K562 (cell line): ENCODE data around the gene CSRNP2. TPM values are rescaled to one million over a fixed set of nuclear protein-coding genes. Genes with fewer than 3 reads are reported as not detected.

Experiments
- ATAC-seq: fragments of 200-7000 bp; cut with Tn5 transposase; 3 replicates; pipeline ENCODE4 v1.9.1; 2020; ENCODE audit warnings: moderate library complexity
- BruUV-seq: library from RNA; stranded (reverse); fragments of 400-500 nt; replicated peaks from 2 replicates; lab custom pipeline; 2021; lab: Mats Ljungman, UMichigan
- CTCF ChIA-PET: fragments of 300-600 bp; formaldehyde crosslinking; extraction: SDS; loops from one replicate; lab custom pipeline; 2021; ENCODE audit warnings: low intra/inter-chr PET ratio; lab: Yijun Ruan, JAX
- POLR2A ChIA-PET: fragments of 300-600, 350-650 bp; sonication (Branson Sonifier 250); formaldehyde crosslinking; extraction: SDS; loops from one replicate; lab custom pipeline; 2021; ENCODE audit warnings: antibody characterized with exemption, inconsistent platforms; lab: Yijun Ruan, JAX
- DNase-seq, 4 experiments: peaks; one replicate each; pipeline versions ENCODE4 v3.0.0 to v3.0.0-alpha.2; 2011 to 2018; ENCODE audit warnings: low spot score in 3 of 4, mixed read lengths in 3 of 4; ENCODE audit errors: extremely low read depth in 1 of 4
- FAIRE-seq: peaks from 2 replicates; lab custom pipeline; 2011; peaks lifted over from hg19 to GRCh38; lab: Jason Lieb, UNC
- H2AFZ ChIP-seq: 2 replicates; pipeline ENCODE4 v1.6.0; 2011; ENCODE audit warnings: low read depth, low read length, control low read depth, inconsistent platforms
- H3K27ac ChIP-seq: fragments of 200-600 bp; 3 replicates; pipeline ENCODE4 v1.8.0; 2011; ENCODE audit warnings: low read depth, mild to moderate bottlenecking, control low read depth, inconsistent platforms, low read length, moderate library complexity, mixed read lengths; ENCODE audit errors: extremely low read depth
- H3K27me3 ChIP-seq, 2 experiments: fragments of 300-600 bp in 1 of 2; 2 replicates in 1 of 2; 3 replicates in 1 of 2; pipeline versions ENCODE4 v1.6.0 to v1.8.0; 2011; ENCODE audit warnings: inconsistent platforms in 2 of 2, low read length in 2 of 2, mild to moderate bottlenecking in 1 of 2, mixed read lengths in 1 of 2, moderate library complexity in 1 of 2; ENCODE audit not compliant: control insufficient read depth in 2 of 2, insufficient read depth in 2 of 2
- H3K36me3 ChIP-seq: fragments of 300-600 bp; 3 replicates; pipeline ENCODE4 v1.8.0; 2011; ENCODE audit warnings: mild to moderate bottlenecking, low read length, inconsistent platforms; ENCODE audit not compliant: control insufficient read depth, insufficient read depth
- H3K4me1 ChIP-seq, 2 experiments: fragments of 200-600 bp in 1 of 2; replicated peaks in 1 of 2; 2 replicates in 1 of 2; 3 replicates in 1 of 2; pipeline versions ENCODE4 v1.5.1 to v1.8.0; 2011; ENCODE audit warnings: inconsistent platforms in 2 of 2, low read length in 2 of 2, mild to moderate bottlenecking in 1 of 2, mixed read lengths in 1 of 2, moderate library complexity in 1 of 2; ENCODE audit not compliant: control insufficient read depth in 2 of 2, insufficient read depth in 2 of 2
- H3K4me2 ChIP-seq: 2 replicates; pipeline ENCODE4 v1.6.1; 2011; ENCODE audit warnings: low read length, control low read depth, inconsistent platforms, mixed read lengths; ENCODE audit not compliant: insufficient read depth
- H3K4me3 ChIP-seq: fragments of 200-600 bp; sonication (generic), shearing (Covaris generic); 2 replicates; pipeline ENCODE4 v1.5.1; 2016; ENCODE audit warnings: control low read depth, inconsistent platforms
- H3K79me2 ChIP-seq: fragments of 200-600 bp; 3 replicates; pipeline ENCODE4 v1.8.0; 2011; ENCODE audit warnings: low read length, inconsistent platforms; ENCODE audit not compliant: control insufficient read depth, insufficient read depth
- H3K9ac ChIP-seq, 2 experiments: 2 replicates each; pipeline versions ENCODE4 v1.6.0 to v1.6.1; 2011; ENCODE audit warnings: low read depth in 2 of 2, low read length in 2 of 2, control low read depth in 1 of 2, inconsistent platforms in 1 of 2, mild to moderate bottlenecking in 1 of 2, mixed read lengths in 1 of 2; ENCODE audit not compliant: insufficient read depth in 1 of 2
- H3K9me1 ChIP-seq: one replicate; pipeline ENCODE4 v1.6.0; 2011; ENCODE audit warnings: inconsistent platforms, mild to moderate bottlenecking, low read length, moderate library complexity; ENCODE audit not compliant: control insufficient read depth, insufficient read depth
- H3K9me3 ChIP-seq: replicated peaks from 2 replicates; pipeline ENCODE4 v1.5.1; 2011; ENCODE audit warnings: low read depth, low read length, inconsistent platforms; ENCODE audit not compliant: control insufficient read depth, insufficient read depth
- H4K20me1 ChIP-seq: replicated peaks from 2 replicates; pipeline ENCODE4 v1.6.1; 2011; ENCODE audit warnings: low read length, inconsistent platforms, mixed read lengths; ENCODE audit not compliant: control insufficient read depth, insufficient read depth
- BACH1 ChIP-seq: fragments of 200-800 bp; sonication (Bioruptor generic); IDR thresholded peaks from 2 replicates; pipeline ENCODE4 v1.6.1; 2016; ENCODE audit warnings: missing genetic modification characterization, missing compliant biosample characterization
- CEBPG ChIP-seq, 3 experiments: fragments of 200-800 bp in 1 of 3; sonication (Bioruptor generic) in 1 of 3; sonication (generic) in 1 of 3; formaldehyde crosslinking in 1 of 3; IDR thresholded peaks in 2 of 3; conservative IDR thresholded peaks in 1 of 3; 2 replicates each; pipeline versions ENCODE4 v1.6.1 to v1.8.0; 2016 to 2022; ENCODE audit warnings: missing compliant biosample characterization in 2 of 3, missing genetic modification characterization in 2 of 3, mild to moderate bottlenecking in 1 of 3, missing genetic modification reagents in 1 of 3
- HDAC6 ChIP-seq: IDR thresholded peaks from 2 replicates; pipeline ENCODE4 v1.6.1; 2012; ENCODE audit warnings: low read depth, mild to moderate bottlenecking, control low read depth, inconsistent platforms, low read length, moderate library complexity
- OTX1 ChIP-seq: fragments of 450-650 bp; formaldehyde crosslinking; IDR thresholded peaks from 2 replicates; pipeline ENCODE4 v1.4.0; 2022; ENCODE audit warnings: mild to moderate bottlenecking
- SMAD2 ChIP-seq: fragments of 150-350 bp; IDR thresholded peaks from 2 replicates; pipeline ENCODE4 v1.6.1; 2014; ENCODE audit warnings: low read depth, mild to moderate bottlenecking, low read length
- SNIP1 ChIP-seq: fragments of 450-650 bp; IDR thresholded peaks from 2 replicates; pipeline ENCODE4 v1.7.1; 2017; ENCODE audit warnings: low read depth, mild to moderate bottlenecking
- SRSF1 ChIP-seq: fragments of 200-400 bp; formaldehyde crosslinking; IDR thresholded peaks from 2 replicates; pipeline ENCODE4 v1.6.1; 2017; ENCODE audit warnings: mild to moderate bottlenecking, low read depth, low read length, moderate library complexity
- STAT5A ChIP-seq: IDR thresholded peaks from 2 replicates; pipeline ENCODE4 v1.6.1; 2012; ENCODE audit warnings: low read length, inconsistent platforms, borderline replicate concordance
- ZNF124 ChIP-seq: sonication (generic); formaldehyde crosslinking; IDR thresholded peaks from 2 replicates; pipeline ENCODE4 v1.8.1; 2022; ENCODE audit warnings: missing genetic modification reagents
- ZNF184 ChIP-seq: sonication (generic); formaldehyde crosslinking; IDR thresholded peaks from 2 replicates; pipeline ENCODE4 v1.5.0; 2020; ENCODE audit warnings: missing genetic modification reagents
- ZNF263 ChIP-seq: sonication (generic); formaldehyde crosslinking; IDR thresholded peaks from 2 replicates; pipeline ENCODE4 v1.8.0; 2022; ENCODE audit warnings: mild to moderate bottlenecking, missing genetic modification reagents, borderline replicate concordance
- ZSCAN29 ChIP-seq: fragments of 450-650 bp; IDR thresholded peaks from 2 replicates; pipeline ENCODE4 v1.6.1; 2017
- WGBS: fragments of 100-300 bp; shearing (Covaris generic); methylation state at CpG from one replicate; pipeline ENCODE4 v1.1.6; 2016; ENCODE audit warnings: low coverage, mixed read lengths; ENCODE audit not compliant: insufficient coverage; ENCODE audit errors: missing lambda C conversion rate; 5-methylcytosine and 5-hydroxymethylcytosine counted together
- in situ Hi-C: fragments of 300-500 bp; cut with MboI; formaldehyde crosslinking; loops from 4 replicates; pipeline ENCODE4 v1.15.0; 2018; ENCODE audit warnings: inconsistent platforms, mixed read lengths
- intact Hi-C: fragments of 100-400 bp; cut with micrococcal nuclease; formaldehyde crosslinking; loops from 2 replicates; pipeline ENCODE4 v1.14.2; 2022
- polyA plus RNA-seq, 8 experiments: library from polyadenylated mRNA; depleted of rRNA in 4 of 8; stranded (reverse) in 5 of 8; unstranded in 3 of 8; fragments of >200 nt; fragmentation: Nextera tagmentation in 2 of 8; fragmentation: Illumina TruSeq in 1 of 8; extraction: Ambion mirVana in 2 of 8; extraction: Trizol in 1 of 8; gene quantifications; 2 replicates each; pipeline versions ENCODE4 v1.2.1 to v1.2.3, GENCODE V29; 2011 to 2014; ENCODE audit warnings: inconsistent platforms in 1 of 8, missing spikeins in 1 of 8
- total RNA-seq, 7 experiments: library from RNA; depleted of rRNA in 6 of 7; stranded (reverse); fragments of >200 nt in 6 of 7; fragmentation: Illumina TruSeq in 2 of 7; extraction: Trizol in 2 of 7; gene quantifications; 2 replicates each; pipeline versions ENCODE4 v1.2.1 to v1.2.3, GENCODE V29; 2011 to 2021; ENCODE audit warnings: low replicate concordance in 1 of 7
- TF ChIP-seq, protein P1 (sequence below): fragments of 450-650 bp; IDR thresholded peaks from 2 replicates; pipeline ENCODE4 v1.7.0; 2016; ENCODE audit warnings: borderline replicate concordance
- TF ChIP-seq, protein P2 (sequence below): IDR thresholded peaks from 2 replicates; pipeline ENCODE4 v1.6.1; 2014; ENCODE audit warnings: antibody characterized with exemption
- TF ChIP-seq, protein P3 (sequence below), 3 experiments: fragments of 200-800 bp in 1 of 3; fragments of 250-450 bp in 1 of 3; fragments of 450-650 bp in 1 of 3; sonication (Bioruptor Pico) in 1 of 3; sonication (Bioruptor generic) in 1 of 3; formaldehyde crosslinking in 1 of 3; IDR thresholded peaks; 2 replicates each; pipeline versions ENCODE4 v1.6.1 to v1.8.0; 2016 to 2022; ENCODE audit warnings: mild to moderate bottlenecking in 2 of 3, missing genetic modification characterization in 2 of 3, missing compliant biosample characterization in 1 of 3, moderate library complexity in 1 of 3

CSRNP2 gene
- total and polyA plus RNA-seq, 9 of the 15 experiments (the other 6 are each of a cell fraction or from before 2014, with no cell fraction given) = 1.6 to 13.9 (median 5.9) TPM

DNA sequence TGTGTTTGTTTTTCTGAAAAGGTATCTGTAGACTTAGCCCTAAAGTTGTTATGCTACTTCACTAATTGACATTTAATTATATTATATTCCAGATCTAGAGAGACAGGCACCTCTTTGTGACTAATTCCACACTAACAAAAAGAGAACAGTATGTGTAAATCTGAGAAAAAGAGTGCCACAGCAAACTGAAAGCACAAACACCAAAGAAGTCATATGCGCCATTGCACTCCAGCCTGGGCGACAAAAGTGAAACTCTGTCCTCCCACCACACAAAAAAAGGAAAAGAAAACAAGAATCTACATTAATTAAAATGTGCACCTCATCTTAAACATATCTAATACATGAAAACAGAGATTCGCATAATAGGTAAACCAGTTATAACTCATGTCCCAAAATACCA, 4.4 kb upstream of the CSRNP2 start:
- ATAC-seq (no peak), FAIRE-seq (no peak), DNase-seq (no peak)
- no peak overlapping the region for H3K9ac ChIP-seq
- POLR2A ChIA-PET = no interaction called here
- peaks cover 4% of the 10 kb centered on the region; the same call in 2 of the 3 replicates for H3K79me2 ChIP-seq
- BruUV-seq = no TSS peak
- H2AFZ ChIP-seq = no peak overlapping the region
- no peak overlapping the region for H3K4me2 ChIP-seq
- intact Hi-C loops (no loop called here), in situ Hi-C loops (no loop called here)
- no peaks in the 10 kb centered on the region for H3K9me1 ChIP-seq
- peaks cover 2 to 13% of the 10 kb centered on the region in 2 experiments; a peak in 2 of 5 replicates for H3K4me1 ChIP-seq
- no peaks in the 10 kb centered on the region for H4K20me1 ChIP-seq
- H3K27ac ChIP-seq = no peak overlapping the region
- 94% methylated on average over 3 of the region's 3 CpGs for WGBS
- no peaks in the 10 kb centered on the region for H3K36me3 ChIP-seq
- no peaks in the 10 kb centered on the region; a peak in 1 of 5 replicates for H3K27me3 ChIP-seq
- H3K4me3 ChIP-seq = no peak overlapping the region
- CTCF ChIA-PET = interaction anchor here (0.6 kb wide), 1 partner anchor 727 kb away, joined by 3 read pairs; no protein-coding TSS in a partner anchor
- H3K9me3 ChIP-seq = no peaks in the 10 kb centered on the region
- TF ChIP-seq, protein P1, sequence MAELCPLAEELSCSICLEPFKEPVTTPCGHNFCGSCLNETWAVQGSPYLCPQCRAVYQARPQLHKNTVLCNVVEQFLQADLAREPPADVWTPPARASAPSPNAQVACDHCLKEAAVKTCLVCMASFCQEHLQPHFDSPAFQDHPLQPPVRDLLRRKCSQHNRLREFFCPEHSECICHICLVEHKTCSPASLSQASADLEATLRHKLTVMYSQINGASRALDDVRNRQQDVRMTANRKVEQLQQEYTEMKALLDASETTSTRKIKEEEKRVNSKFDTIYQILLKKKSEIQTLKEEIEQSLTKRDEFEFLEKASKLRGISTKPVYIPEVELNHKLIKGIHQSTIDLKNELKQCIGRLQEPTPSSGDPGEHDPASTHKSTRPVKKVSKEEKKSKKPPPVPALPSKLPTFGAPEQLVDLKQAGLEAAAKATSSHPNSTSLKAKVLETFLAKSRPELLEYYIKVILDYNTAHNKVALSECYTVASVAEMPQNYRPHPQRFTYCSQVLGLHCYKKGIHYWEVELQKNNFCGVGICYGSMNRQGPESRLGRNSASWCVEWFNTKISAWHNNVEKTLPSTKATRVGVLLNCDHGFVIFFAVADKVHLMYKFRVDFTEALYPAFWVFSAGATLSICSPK = no peak
- TF ChIP-seq STAT5A (no peak), ZSCAN29 (no peak), SMAD2 (no peak), ZNF263 (CRISPR knock-in tag) (no peak), HDAC6 (no peak), SNIP1 (no peak), CEBPG (CRISPR knock-in tag; IDR thresholded peaks at IDR 0.05) (no peak), CEBPG (tag; conservative IDR thresholded peaks at IDR 0.05 in 1 of 2, IDR thresholded peaks at IDR 0.05 in 1 of 2) (no peak), BACH1 (tag) (no peak), ZNF184 (CRISPR knock-in tag) (no peak), ZNF124 (CRISPR knock-in tag) (no peak), OTX1 (no peak), SRSF1 (no peak)
- TF ChIP-seq, protein P2, sequence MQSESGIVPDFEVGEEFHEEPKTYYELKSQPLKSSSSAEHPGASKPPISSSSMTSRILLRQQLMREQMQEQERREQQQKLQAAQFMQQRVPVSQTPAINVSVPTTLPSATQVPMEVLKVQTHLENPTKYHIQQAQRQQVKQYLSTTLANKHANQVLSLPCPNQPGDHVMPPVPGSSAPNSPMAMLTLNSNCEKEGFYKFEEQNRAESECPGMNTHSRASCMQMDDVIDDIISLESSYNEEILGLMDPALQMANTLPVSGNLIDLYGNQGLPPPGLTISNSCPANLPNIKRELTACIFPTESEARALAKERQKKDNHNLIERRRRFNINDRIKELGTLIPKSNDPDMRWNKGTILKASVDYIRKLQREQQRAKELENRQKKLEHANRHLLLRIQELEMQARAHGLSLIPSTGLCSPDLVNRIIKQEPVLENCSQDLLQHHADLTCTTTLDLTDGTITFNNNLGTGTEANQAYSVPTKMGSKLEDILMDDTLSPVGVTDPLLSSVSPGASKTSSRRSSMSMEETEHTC = no peak
- TF ChIP-seq, protein P3, sequence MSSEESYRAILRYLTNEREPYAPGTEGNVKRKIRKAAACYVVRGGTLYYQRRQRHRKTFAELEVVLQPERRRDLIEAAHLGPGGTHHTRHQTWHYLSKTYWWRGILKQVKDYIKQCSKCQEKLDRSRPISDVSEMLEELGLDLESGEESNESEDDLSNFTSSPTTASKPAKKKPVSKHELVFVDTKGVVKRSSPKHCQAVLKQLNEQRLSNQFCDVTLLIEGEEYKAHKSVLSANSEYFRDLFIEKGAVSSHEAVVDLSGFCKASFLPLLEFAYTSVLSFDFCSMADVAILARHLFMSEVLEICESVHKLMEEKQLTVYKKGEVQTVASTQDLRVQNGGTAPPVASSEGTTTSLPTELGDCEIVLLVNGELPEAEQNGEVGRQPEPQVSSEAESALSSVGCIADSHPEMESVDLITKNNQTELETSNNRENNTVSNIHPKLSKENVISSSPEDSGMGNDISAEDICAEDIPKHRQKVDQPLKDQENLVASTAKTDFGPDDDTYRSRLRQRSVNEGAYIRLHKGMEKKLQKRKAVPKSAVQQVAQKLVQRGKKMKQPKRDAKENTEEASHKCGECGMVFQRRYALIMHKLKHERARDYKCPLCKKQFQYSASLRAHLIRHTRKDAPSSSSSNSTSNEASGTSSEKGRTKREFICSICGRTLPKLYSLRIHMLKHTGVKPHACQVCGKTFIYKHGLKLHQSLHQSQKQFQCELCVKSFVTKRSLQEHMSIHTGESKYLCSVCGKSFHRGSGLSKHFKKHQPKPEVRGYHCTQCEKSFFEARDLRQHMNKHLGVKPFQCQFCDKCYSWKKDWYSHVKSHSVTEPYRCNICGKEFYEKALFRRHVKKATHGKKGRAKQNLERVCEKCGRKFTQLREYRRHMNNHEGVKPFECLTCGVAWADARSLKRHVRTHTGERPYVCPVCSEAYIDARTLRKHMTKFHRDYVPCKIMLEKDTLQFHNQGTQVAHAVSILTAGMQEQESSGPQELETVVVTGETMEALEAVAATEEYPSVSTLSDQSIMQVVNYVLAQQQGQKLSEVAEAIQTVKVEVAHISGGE (CRISPR knock-in tag; IDR thresholded peaks at IDR 0.05) = no peak
